ENCODE results near the gene NOC2L.

Gene NOC2L

GRCh38 chr1:963301-963651 lies 4.2 kb upstream of the NOC2L start:
- no peak overlapping the region for H3K4me3 ChIP-seq (replicated peaks; ENCODE audit: insufficient read depth, low read length)
- no peak overlapping the region for H3K27ac ChIP-seq (replicated peaks)
- no peak for DNase-seq (ENCODE audit: low read depth in 1 of 2, low spot score in 1 of 2)
- H3K27me3 ChIP-seq (ENCODE audit: insufficient read depth, poor library complexity, severe bottlenecking) = no peaks in the 10 kb centered on the region
- TF ChIP-seq GABPA (IDR thresholded peaks at IDR 0.05; ENCODE audit: low read depth) (no peak), POLR2AphosphoS5 (IDR thresholded peaks at IDR 0.05; ENCODE audit: low read depth) (no peak), SPI1 (IDR thresholded peaks at IDR 0.05; ENCODE audit: borderline replicate concordance, low read depth) (no peak), REST (IDR thresholded peaks at IDR 0.05; ENCODE audit: insufficient replicate concordance, low read depth) (no peak), CTCF (IDR thresholded peaks at IDR 0.05; ENCODE audit: insufficient read depth, low read length) (no peak)

GRCh38 chr1:962381-963300 lies 3.6 kb upstream of the NOC2L start:
- Histone ChIP-seq H3K27me3 (ENCODE audit: insufficient read depth, poor library complexity, severe bottlenecking) (no peaks in the 10 kb centered on the region), H3K4me3 (replicated peaks; ENCODE audit: insufficient read depth, low read length) (no peak overlapping the region), H3K27ac (replicated peaks) (no peak overlapping the region)
- TF ChIP-seq SPI1 (IDR thresholded peaks at IDR 0.05; ENCODE audit: borderline replicate concordance, low read depth) (no peak), CTCF (IDR thresholded peaks at IDR 0.05; ENCODE audit: insufficient read depth, low read length) (no peak), GABPA (IDR thresholded peaks at IDR 0.05; ENCODE audit: low read depth) (no peak), REST (IDR thresholded peaks at IDR 0.05; ENCODE audit: insufficient replicate concordance, low read depth) (no peak), POLR2AphosphoS5 (IDR thresholded peaks at IDR 0.05; ENCODE audit: low read depth) (no peak)
- DNase-seq (ENCODE audit: low read depth in 1 of 2, low spot score in 1 of 2) = no peak

GRCh38 chr1:961132-961669 lies 2.1 kb upstream of the NOC2L start:
- no peak overlapping the region for H3K27ac ChIP-seq (replicated peaks)
- no peak for DNase-seq (ENCODE audit: low read depth in 1 of 2, low spot score in 1 of 2)
- TF ChIP-seq CTCF (IDR thresholded peaks at IDR 0.05; ENCODE audit: insufficient read depth, low read length) = no peak
- no peak for TF ChIP-seq REST (IDR thresholded peaks at IDR 0.05; ENCODE audit: insufficient replicate concordance, low read depth)
- TF ChIP-seq POLR2AphosphoS5 (IDR thresholded peaks at IDR 0.05; ENCODE audit: low read depth) = no peak
- no peak for TF ChIP-seq GABPA (IDR thresholded peaks at IDR 0.05; ENCODE audit: low read depth)
- no peak for TF ChIP-seq SPI1 (IDR thresholded peaks at IDR 0.05; ENCODE audit: borderline replicate concordance, low read depth)
- H3K4me3 ChIP-seq (replicated peaks; ENCODE audit: insufficient read depth, low read length) = peak overlapping the region; percentile 64
- no peaks in the 10 kb centered on the region for H3K27me3 ChIP-seq (ENCODE audit: insufficient read depth, poor library complexity, severe bottlenecking)
